ENCODE measurements around the gene RRP1B. TPM values are rescaled to one million over a fixed set of nuclear protein-coding genes. Genes with fewer than 3 reads are reported as not detected.

RRP1B gene
- total and polyA plus RNA-seq, 2 of the 13 experiments (the other 11 are each of a cell fraction or from before 2014, with no cell fraction given) = 16.3 to 46.2 TPM

GRCh38 chr21:43658088-43658741 is 1.1 kb upstream of the RRP1B start:
- no peaks in the 10 kb centered on the region for H4K20me1 ChIP-seq (ENCODE audit: insufficient read depth, low read length)
- no peak overlapping the region for H3K4me2 ChIP-seq (ENCODE audit: low read depth, low read length)
- no peak overlapping the region for H3K27ac ChIP-seq (ENCODE audit: extremely low read length, insufficient read depth, low read length)
- H3K4me1 ChIP-seq (ENCODE audit: insufficient read depth, low read length) = peaks cover 32% of the 10 kb centered on the region
- FAIRE-seq (no peak), DNase-seq (ENCODE audit: low spot score) (no peak), ATAC-seq (no peak)
- no TSS peak for BruUV-seq (replicated peaks)
- no peaks in the 10 kb centered on the region for H3K9me3 ChIP-seq (ENCODE audit: low read length)
- intact Hi-C loops (cut with micrococcal nuclease; ENCODE audit: unreplicated experiment) = no loop called here
- ChIA-PET POLR2A (interaction anchor here (1.5 kb wide), 1 partner anchor 131 kb away, joined by 3 read pairs; no protein-coding TSS in a partner anchor), CTCF (ENCODE audit: low intra/inter-chr PET ratio, low total read pairs) (no interaction called here)
- no peak overlapping the region for H3K4me3 ChIP-seq (replicated peaks in 1 of 3; ENCODE audit: insufficient read depth in 1 of 3, low read depth in 2 of 3, low read length in 3 of 3)
- no peak overlapping the region for H3K9ac ChIP-seq (ENCODE audit: insufficient read depth, low read depth, low read length)
- WGBS (ENCODE audit: low lambda C conversion rate) = 95% methylated on average over 48 of the region's 48 CpGs
- H3K36me3 ChIP-seq (replicated peaks in 1 of 2; ENCODE audit: control insufficient read depth in 1 of 2, insufficient read depth in 2 of 2, low read length in 2 of 2) = peaks cover 6 to 21% of the 10 kb centered on the region in 2 experiments; a peak in 4 of 5 replicates
- no peak for TF ChIP-seq ZNF605 (CRISPR knock-in tag; IDR thresholded peaks at IDR 0.05)
- no peak for TF ChIP-seq THAP7 (CRISPR knock-in tag; IDR thresholded peaks at IDR 0.05)
- TF ChIP-seq ZNF543 (CRISPR knock-in tag; IDR thresholded peaks at IDR 0.05) = 0 out of 2 replicates have a peak, but pooled peaks have one; percentile 5
- TF ChIP-seq RBM22 (optimal IDR thresholded peaks at IDR 0.05; ENCODE audit: low read length) = no peak
- TF ChIP-seq ZNF749 (CRISPR knock-in tag; IDR thresholded peaks at IDR 0.05; ENCODE audit: borderline replicate concordance) = no peak
- no peak overlapping the region for H2AFZ ChIP-seq (ENCODE audit: low read length)
- H3K27me3 ChIP-seq (ENCODE audit: control insufficient read depth in 1 of 2, insufficient read depth in 2 of 2, low read length in 2 of 2) = no peaks in the 10 kb centered on the region
- peaks cover 34% of the 10 kb centered on the region for H3K79me2 ChIP-seq (ENCODE audit: insufficient read depth, low read length)
- in situ Hi-C loops (cut with HindIII; ENCODE audit: extremely low pct_ligation_motif_present, low pct_unique_long_range_greater_than_20kb) = no loop called here

GRCh38 chr21:43658769-43659135 is 608 bp upstream of the RRP1B start:
- Histone ChIP-seq H3K4me2 (ENCODE audit: low read depth, low read length) (peak overlapping the region; percentile 64; the same call in 1 of the 2 replicates), H2AFZ (ENCODE audit: low read length) (no peak overlapping the region), H3K9ac (ENCODE audit: insufficient read depth, low read depth, low read length) (peak overlapping the region; percentile 90), H3K4me3 (replicated peaks in 1 of 3; ENCODE audit: insufficient read depth in 1 of 3, low read depth in 2 of 3, low read length in 3 of 3) (peak overlapping the region in 1 of 3 experiments; percentile 92; a peak in 2 of 6 replicates), H3K9me3 (ENCODE audit: low read length) (no peaks in the 10 kb centered on the region), H3K36me3 (replicated peaks in 1 of 2; ENCODE audit: control insufficient read depth in 1 of 2, insufficient read depth in 2 of 2, low read length in 2 of 2) (peaks cover 6 to 23% of the 10 kb centered on the region in 2 experiments; a peak in 4 of 5 replicates), H3K27me3 (ENCODE audit: control insufficient read depth in 1 of 2, insufficient read depth in 2 of 2, low read length in 2 of 2) (no peaks in the 10 kb centered on the region), H4K20me1 (ENCODE audit: insufficient read depth, low read length) (no peaks in the 10 kb centered on the region), H3K4me1 (ENCODE audit: insufficient read depth, low read length) (peaks cover 32% of the 10 kb centered on the region), H3K79me2 (ENCODE audit: insufficient read depth, low read length) (peaks cover 35% of the 10 kb centered on the region), H3K27ac (ENCODE audit: extremely low read length, insufficient read depth, low read length) (peak overlapping the region; percentile 75)
- ChIA-PET POLR2A (interaction anchor here (0.9 to 1.5 kb wide), 3 partner anchors 10 to 130 kb away, joined by 3 to 11 read pairs (median 3); no protein-coding TSS in a partner anchor), CTCF (ENCODE audit: low intra/inter-chr PET ratio, low total read pairs) (no interaction called here)
- TSS peak; percentile 87 for BruUV-seq (replicated peaks)
- in situ Hi-C loops (cut with HindIII; ENCODE audit: extremely low pct_ligation_motif_present, low pct_unique_long_range_greater_than_20kb) (no loop called here), intact Hi-C loops (cut with micrococcal nuclease; ENCODE audit: unreplicated experiment) (no loop called here)
- ATAC-seq (no peak), DNase-seq (ENCODE audit: low spot score) (no peak), FAIRE-seq (no peak)
- 89% methylated on average over 16 of the region's 23 CpGs for WGBS (ENCODE audit: low lambda C conversion rate)
- TF ChIP-seq ZNF597 (CRISPR knock-in tag; IDR thresholded peaks at IDR 0.05) (no peak), ZBTB25 (CRISPR knock-in tag; IDR thresholded peaks at IDR 0.05) (no peak), AGO2 (optimal IDR thresholded peaks at IDR 0.05; ENCODE audit: low read depth, low read length) (peak; percentile 52), ZNF333 (CRISPR knock-in tag; IDR thresholded peaks at IDR 0.05; ENCODE audit: borderline replicate concordance) (no peak), ATF3 (CRISPR knock-in tag; IDR thresholded peaks at IDR 0.05) (no peak), RBM39 (IDR thresholded peaks at IDR 0.05; ENCODE audit: low read depth, low read length, poor library complexity, severe bottlenecking) (peak; percentile 26), KAT2B (IDR thresholded peaks at IDR 0.05; ENCODE audit: borderline replicate concordance, low read depth, low read length) (no peak)
